Hindlimb muscle (tissue), 1 donor: ENCODE measurements around the gene TBC1D10B. TPM values are rescaled to one million over a fixed set of nuclear protein-coding genes. Genes with fewer than 3 reads are reported as not detected.
"Not testable (repeated sequence)": the region's sequence is repeated elsewhere in the genome, so short reads cannot be mapped to it uniquely, and the experiment has no call there.

Experiments used
- DNase-seq: peaks from one replicate; pipeline ENCODE4 v3.0.0-alpha.2; 2013
- polyA plus RNA-seq: library from polyadenylated mRNA; unstranded; fragments of 120-200 nt; gene quantifications from one replicate; pipeline ENCODE4 v1.2.1, GENCODE V29; 2013; ENCODE audit not compliant: insufficient read length

Gene TBC1D10B
- polyA plus RNA-seq, 1 donor: 40.8 TPM

- DNase-seq: no peak
These were observed 15.7 kb downstream of the TBC1D10B start for GRCh38 chr16:30354423-30355143.

- DNase-seq: no peak
These were observed 16.7 kb downstream of the TBC1D10B start for GRCh38 chr16:30353438-30354129.

GRCh38 chr16:30352488-30353401, 17.5 kb downstream of the TBC1D10B start:
- DNase-seq: no peak

GRCh38 chr16:30351586-30352419, 18.5 kb downstream of the TBC1D10B start:
- DNase-seq: peak; percentile 42

GRCh38 chr16:30351001-30351441, 19.3 kb downstream of the TBC1D10B start:
- no peak for DNase-seq

- DNase-seq: no peak
These were observed 20.0 kb downstream of the TBC1D10B start for GRCh38 chr16:30350134-30350871.

GRCh38 chr16:30349675-30350074, 20.6 kb downstream of the TBC1D10B start:
- no peak for DNase-seq

- no peak for DNase-seq
These were observed 21.4 kb downstream of the TBC1D10B start for GRCh38 chr16:30348929-30349328.

- DNase-seq: no peak
These were observed 22.2 kb downstream of the TBC1D10B start for GRCh38 chr16:30348113-30348512.

GRCh38 chr16:30346286-30346685, 24.0 kb downstream of the TBC1D10B start:
- no peak for DNase-seq

GRCh38 chr16:30343491-30343820, 26.8 kb downstream of the TBC1D10B start:
- not testable (repeated sequence) for DNase-seq

- DNase-seq: no peak
These were observed 27.4 kb downstream of the TBC1D10B start for GRCh38 chr16:30342751-30343490.

- DNase-seq: not testable (repeated sequence)
These were observed 28.3 kb downstream of the TBC1D10B start for GRCh38 chr16:30341971-30342370.

GRCh38 chr16:30340621-30341020, 29.7 kb downstream of the TBC1D10B start:
- DNase-seq: no peak

- DNase-seq: not testable (repeated sequence)
These were observed 31.6 kb downstream of the TBC1D10B start for GRCh38 chr16:30338715-30339114.

- not testable (repeated sequence) for DNase-seq
These were observed 32.3 kb downstream of the TBC1D10B start for GRCh38 chr16:30337964-30338357.

- no peak for DNase-seq
These were observed 34.5 kb downstream of the TBC1D10B start for GRCh38 chr16:30335598-30336474.

- DNase-seq: peak; percentile 72
These were observed 35.2 kb downstream of the TBC1D10B start for GRCh38 chr16:30335028-30335597.

GRCh38 chr16:30334473-30334989, 35.8 kb downstream of the TBC1D10B start:
- peak; percentile 85 for DNase-seq
